Activated naive CD4-positive, alpha-beta T cell treated with anti-CD3 and anti-CD28 coated beads, Interleukin-2, amount 50 U/mL, for 16 hours (primary cell): ENCODE measurements around the gene SRRM4.
"Not testable (repeated sequence)": the region's sequence is repeated elsewhere in the genome, so short reads cannot be mapped to it uniquely, and the experiment has no call there.

Experiments
- DNase-seq: peaks from one replicate; pipeline ENCODE4 v3.0.0-alpha.2; 2020

Gene SRRM4

DNA sequence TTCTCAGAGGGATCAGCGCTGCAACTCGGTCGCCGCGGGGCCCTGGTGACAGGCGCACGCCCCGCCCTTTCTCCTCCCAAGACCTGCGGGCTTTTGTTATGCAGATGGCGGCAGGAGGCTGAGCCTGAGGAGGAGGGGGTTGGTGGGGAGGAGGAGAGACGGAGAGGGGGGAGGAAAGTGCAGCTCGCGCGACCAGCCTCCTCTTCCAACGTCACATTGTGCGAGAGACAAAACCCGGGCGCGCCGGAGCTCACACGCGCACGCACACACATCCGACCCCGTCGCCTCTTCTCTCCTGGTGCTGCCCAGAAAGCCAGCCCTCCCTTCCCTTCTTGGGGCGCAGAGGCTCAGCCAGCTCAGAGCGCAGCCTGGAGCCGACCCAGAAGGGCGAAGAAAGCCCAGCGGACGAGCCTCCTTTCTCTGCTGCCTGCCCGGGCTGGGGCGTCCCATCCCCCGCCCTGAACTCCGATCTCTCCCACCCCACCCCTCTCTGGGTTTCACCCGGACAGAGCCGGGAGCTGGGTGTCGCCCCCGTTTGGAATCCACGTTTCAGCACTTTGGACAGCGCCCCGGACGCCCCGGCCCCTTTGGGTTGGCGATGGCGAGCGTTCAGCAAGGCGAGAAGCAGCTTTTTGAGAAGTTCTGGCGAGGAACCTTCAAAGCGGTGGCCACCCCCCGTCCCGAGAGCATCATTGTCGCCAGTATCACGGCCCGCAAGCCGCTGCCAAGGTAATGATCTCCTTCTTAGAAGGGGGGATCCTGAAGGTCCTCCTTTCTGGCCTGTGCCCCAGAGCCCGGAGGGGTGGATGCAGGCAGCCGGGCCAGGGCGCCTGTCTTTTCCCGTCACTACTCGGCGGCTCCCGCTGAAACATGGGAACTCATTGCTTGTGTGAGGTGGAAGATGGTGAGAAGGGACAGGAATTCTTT is at the start of gene SRRM4:
SRRM4 (plus strand) TSS at position 257 of the 927 bp plus-strand sequence; CDS start at position 599, 342 bp downstream.
- no peak for DNase-seq

GRCh38 chr12:118946256-118946655 is 35.1 kb upstream of the SRRM4 start:
- no peak for DNase-seq

DNA sequence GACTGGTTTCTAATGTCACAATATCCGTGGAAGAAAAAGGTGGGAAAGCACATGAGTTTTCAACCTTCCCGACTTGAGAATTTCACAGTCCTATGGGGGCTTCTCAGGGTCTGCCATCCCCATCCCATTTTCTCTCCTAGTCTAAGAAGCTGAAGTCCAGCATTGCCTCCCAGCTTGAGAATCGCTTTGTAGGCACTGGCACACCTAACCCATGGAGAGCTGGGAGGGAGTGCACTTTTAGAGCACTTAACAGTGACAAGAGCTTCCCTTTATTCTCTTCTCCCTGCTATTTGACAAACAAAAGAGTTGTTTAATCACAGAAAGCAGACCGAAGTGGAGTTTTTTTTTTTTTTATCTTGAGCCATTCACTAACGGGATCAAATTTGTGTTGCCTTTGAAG is 22.8 kb upstream of the SRRM4 start:
- no peak for DNase-seq

DNA sequence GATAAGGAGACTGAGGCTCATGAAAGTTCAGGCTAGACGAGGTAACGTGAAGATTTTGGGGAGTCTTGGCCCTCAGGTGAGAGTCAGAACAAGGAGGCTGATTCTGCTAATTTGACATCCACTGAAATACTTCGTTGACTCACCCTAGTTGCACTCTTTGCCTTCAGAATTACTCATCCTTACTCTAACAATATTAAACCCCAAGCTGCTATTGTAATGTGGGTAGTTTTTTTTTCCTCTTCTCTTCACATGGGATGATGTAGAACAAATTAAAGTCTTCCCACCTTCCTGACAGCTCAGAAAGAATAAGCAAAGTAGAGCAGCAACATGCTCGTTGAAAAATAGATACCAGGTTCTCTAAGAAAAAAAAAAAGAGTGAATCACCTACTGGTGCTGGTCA is 22.0 kb upstream of the SRRM4 start:
- no peak for DNase-seq

DNA sequence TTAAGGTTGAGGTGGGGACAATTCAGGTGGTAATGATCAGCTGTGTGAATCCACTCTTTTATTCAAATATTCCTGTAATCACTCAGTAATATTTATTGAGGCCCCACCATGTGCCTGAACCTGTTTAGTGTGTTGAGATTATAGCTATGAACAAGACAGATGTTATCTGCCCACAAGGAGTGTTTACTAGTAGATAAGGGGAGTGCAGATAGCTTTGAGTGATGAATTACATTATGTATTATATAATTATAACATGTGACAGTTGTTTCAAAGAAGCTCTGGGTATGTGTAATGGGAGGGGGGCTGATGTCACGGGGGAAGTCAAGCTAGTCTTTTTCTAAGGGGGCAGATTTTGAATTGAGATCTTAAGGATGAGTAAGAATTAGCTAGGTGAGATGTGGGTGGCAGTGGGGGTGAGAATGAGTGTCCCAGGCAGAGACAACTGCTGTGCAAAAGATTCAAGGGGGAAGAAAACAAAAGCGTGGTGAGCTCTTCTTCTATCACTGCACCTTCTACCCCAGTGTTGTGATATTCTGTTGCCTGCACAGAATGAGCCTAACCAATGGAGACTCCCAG is 21.3 kb upstream of the SRRM4 start:
- no peak for DNase-seq

GRCh38 chr12:118960865-118961264 is 20.5 kb upstream of the SRRM4 start:
- DNase-seq: no peak

DNA sequence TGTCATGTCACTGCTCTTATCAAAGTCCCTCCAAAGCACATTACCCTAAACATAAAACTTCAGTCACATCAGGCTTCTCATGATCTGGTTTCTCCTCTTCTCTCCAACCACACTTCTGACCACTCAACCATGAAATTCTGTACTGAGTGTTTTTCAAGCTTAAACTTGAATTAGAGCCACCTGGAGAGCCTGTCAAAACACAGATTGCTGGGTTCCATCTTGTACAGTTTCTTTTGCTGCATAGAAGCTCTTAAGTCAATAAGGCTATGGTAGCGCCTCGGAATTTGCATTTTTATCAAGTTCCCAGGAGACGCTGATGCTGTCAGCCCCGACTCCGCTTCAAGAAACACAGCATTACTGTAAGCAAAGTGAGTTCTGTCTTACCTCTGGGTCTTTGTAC is 16.4 kb upstream of the SRRM4 start:
- DNase-seq: no peak

- no peak for DNase-seq
Measured at GRCh38 chr12:118970856-118971255, 10.5 kb upstream of the SRRM4 start.

DNA sequence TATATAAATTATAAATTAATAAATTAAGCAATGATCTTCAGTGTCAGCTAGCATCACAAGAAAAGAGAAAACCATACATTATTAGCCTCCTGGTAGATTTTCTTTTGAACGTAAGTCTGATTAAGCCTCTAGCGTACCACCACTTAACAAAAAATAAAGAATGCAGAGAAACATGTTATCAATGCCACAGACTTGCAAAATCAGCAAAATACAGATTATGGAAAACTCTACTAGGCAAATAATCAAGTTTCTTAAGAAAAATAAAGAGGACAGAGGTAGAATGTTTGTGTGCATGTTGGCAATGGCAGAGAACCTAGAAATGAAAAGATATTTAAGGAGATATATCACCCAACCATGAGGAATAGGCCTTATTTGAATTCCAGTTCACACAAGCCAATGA is 8.4 kb upstream of the SRRM4 start:
- no peak for DNase-seq

DNA sequence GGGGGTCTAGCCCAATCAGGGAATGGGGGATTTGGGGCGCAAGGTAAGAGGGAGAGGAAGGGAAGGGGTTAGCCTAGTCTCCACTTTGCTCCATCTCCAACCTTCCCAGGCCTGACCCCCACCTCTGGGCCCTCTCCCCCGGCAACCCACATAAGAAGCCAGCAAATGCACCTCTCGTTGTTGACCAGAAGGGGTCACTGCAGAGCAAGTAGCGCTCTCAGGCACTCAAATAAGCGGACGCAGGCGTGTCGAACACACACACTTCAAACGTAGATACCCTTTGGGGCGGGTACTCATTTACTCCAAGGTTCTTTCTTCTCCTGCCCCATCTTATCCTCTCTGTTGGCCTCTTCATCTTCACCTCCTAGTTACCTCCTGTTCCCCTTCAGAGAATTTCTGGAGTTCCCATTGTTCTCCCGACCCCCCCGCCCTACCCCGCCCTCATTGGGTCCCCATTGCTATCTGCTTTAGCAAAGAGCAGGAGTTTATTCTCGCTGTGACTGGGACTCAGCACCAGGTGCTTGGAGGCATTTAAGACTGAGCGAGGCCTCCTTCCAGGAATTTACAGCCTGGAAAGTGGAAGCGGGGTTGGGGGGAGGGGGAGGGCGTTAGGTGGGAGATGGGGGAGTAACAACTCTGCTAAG is 1.5 kb upstream of the SRRM4 start:
- DNase-seq: no peak

DNA sequence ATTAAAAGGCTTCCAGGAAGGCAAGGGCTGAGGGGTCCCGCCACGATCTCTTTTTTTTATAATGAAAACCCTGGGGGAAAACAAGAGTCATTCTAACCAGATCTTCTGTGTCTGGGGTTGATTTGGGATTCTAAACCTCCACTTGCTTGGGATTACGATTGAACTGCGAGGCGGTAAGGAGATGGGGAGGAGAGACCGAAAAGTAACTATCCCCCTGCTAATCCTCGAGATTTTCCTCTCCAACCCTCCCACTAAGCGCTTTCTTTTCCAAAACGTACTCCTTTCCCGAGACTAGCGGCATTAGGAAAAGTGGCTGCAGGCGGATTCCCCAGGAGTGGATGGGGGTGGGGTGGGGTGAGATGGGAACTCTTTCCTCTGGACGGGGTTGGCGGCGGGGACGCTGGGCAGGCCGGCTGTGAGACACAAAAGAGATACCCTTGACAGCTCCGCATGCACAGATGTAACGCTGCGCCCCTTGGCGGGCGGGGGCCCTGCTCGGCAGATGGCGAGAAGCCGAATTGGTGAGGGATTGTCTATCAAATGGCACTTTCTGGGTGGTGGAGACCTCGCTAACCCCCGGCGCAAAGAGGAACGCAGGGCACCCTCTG is 830 bp upstream of the SRRM4 start:
- DNase-seq: no peak

DNA sequence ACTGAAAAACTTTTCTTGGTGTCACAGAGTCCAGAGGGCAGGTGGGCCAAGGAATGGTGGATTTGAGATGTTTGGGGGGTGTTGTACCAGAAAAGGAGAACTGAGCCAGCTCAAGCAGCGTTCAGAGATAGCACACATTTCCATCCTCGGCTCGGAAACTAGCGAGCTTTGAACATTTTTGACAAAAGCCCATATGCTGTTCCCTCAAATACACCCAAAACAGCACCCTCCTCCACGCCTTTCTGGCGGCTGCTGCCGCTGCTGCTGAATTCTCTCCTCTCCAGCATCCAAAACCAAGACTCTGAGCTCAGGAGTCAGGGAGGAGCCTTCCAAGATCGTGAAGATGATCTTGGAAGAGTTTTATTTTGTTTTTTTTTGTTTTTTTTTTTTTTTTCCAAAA is 961 bp downstream of the SRRM4 start:
- DNase-seq: no peak

GRCh38 chr12:118982984-118983761 is 1.8 kb downstream of the SRRM4 start:
- DNase-seq: no peak

DNA sequence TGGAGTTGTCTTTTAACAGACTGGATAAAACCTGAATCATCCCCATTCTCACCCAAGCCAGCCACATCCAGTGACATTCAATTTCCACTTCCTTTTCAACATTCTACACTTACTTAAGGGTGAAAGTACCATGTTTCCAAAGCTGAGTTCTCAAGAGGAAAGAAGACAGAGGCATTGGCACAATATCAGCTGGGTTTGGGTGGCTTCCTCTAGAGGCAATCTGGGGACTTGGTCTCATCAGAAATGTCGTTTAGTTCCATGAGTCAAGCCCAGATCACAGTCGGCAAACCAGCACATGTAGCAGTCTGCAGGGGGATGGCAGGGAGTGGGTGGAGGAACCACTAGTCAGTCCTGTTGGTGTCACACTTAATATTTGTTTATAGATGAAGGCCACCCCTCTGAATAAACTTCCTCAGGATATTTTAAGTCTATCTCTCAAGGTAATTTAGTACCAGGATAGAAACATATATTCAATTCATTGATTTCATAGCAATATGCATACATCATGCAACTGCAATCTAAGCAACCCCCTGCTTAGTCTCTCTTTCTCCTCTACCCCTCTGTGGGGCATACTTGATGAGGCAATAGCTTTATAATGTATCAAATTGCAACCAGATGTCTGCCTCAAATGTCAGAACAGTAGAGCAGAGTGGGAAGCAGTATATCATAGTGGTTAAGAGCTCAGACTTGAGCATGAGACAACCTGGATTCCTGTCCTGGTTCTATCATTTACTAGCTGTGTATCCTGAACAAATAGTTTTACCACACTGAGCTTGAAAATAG is 3.0 kb downstream of the SRRM4 start:
- DNase-seq: no peak

GRCh38 chr12:118986050-118986449 is 4.7 kb downstream of the SRRM4 start:
- DNase-seq: no peak

DNA sequence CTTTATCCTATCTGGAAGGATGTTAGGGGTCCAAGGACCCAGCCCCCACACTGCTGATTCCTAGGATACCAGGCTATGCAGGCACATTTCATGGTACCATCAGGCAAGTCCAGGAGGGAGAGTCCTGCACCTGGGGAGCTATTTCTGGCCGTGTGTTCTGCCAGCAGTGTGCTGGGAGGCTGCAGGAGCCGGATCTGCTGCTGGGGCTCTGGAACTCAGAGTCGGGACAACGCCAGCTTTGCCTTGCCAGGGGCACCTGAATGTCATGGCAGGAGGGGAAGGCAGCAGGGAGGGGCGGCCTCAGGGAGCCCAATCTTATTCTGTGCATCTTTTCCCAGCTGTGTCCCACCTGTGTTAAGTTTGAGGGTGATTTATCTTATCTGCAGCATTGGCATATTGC is 17.8 kb downstream of the SRRM4 start:
- no peak for DNase-seq

DNA sequence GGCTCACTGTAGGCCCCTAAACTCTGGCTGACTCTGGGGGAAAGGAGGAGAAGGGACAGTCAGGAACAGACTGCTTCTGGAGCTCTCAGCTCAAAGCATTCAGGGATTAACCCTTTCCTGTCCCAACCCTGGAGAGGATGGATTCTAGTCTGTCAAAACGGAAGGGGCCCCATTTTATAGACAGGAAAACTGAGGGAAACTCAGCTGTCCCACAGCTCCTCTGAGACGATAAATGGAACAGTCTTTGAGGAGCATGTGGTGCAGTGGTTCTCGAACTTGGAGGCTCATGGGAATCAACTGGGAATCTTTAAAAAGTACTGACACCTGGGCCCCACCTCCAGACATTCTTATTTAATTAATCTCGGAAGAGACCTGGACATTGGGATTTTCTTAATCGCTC is 23.7 kb downstream of the SRRM4 start:
- no peak for DNase-seq

DNA sequence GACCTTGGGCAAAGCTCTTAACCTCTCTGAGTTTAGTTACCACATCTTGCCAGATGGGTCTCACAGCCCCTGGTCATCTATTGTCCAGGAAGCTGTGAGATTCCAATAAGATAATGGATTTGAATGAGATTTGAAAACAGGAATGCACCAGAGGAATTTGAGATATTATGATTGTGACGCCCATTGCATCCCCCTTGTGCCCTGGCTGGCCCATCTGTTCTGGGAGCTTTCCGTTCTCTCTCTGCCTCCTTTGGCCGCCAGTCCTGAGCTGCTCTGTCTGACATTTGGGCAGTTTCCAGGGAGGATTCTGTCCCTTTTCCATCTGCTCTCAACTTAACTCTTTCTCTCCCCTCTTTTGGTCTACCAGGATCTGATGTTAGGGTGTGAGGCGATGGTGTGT is 24.6 kb downstream of the SRRM4 start:
- no peak for DNase-seq

DNA sequence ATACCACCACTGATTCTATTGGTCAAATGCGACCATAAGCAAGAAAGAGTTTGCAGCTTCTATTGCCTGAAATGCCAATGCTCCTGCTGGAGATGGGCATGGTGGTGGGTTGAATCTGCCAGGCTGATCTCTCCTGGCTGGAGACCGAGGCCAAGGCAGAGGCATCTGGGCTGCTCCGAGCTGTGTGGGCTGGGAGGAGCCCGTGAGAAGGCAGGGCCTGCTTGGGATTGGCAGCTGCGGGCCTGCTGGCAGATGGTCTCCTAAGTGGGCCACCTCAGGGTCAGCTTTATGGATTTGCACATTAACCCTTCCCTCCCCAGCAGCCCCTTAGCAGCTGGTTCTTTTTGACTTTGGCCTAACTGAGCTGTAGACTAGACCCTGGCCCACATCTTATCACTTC is 25.4 kb downstream of the SRRM4 start:
- no peak for DNase-seq

GRCh38 chr12:119008273-119008672 is 26.9 kb downstream of the SRRM4 start:
- not testable (repeated sequence) for DNase-seq

- DNase-seq: no peak
Measured at GRCh38 chr12:119008691-119009221, 27.4 kb downstream of the SRRM4 start.

- DNase-seq: no peak
Measured at GRCh38 chr12:119011231-119011630, 29.9 kb downstream of the SRRM4 start.
